ENCODE data around the gene UBA5. TPM values are rescaled to one million over a fixed set of nuclear protein-coding genes. Genes with fewer than 3 reads are reported as not detected.

UBA5 gene
- polyA plus RNA-seq, 1 donor (not counting 4 experiments of a cell fraction or from before 2014, with no cell fraction given) = 48.0 TPM

DNA sequence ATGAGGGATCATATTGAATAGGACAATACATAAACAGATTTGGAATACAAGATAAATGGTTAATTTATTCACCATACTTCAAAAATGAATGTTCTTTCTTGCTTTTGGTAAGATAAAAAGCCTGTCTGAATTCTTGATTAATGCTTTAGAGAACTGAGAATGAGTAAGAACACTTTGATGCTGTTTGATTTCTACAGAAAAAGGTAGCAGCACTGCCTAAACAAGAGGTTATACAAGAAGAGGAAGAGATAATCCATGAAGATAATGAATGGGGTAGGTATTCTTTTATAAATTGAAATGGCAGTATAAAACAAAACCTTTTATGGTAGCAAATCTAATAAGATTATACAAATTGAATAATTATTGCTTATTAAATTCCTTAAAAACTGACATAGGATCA, 15.3 kb downstream of the UBA5 start:
- H3K27me3 ChIP-seq (ENCODE audit: control insufficient read depth, extremely low read depth, insufficient read depth, low read length) = no peaks in the 10 kb centered on the region
- H3K4me2 ChIP-seq (ENCODE audit: control insufficient read depth, extremely low read depth, insufficient read depth, low read depth, low read length) = no peak overlapping the region
- no peaks in the 10 kb centered on the region for H3K9me3 ChIP-seq (ENCODE audit: control insufficient read depth, low read depth, low read length)
- no peaks in the 10 kb centered on the region for H3K9me1 ChIP-seq (ENCODE audit: control insufficient read depth, extremely low read depth, insufficient read depth, low read length)
- TF ChIP-seq, protein P1, sequence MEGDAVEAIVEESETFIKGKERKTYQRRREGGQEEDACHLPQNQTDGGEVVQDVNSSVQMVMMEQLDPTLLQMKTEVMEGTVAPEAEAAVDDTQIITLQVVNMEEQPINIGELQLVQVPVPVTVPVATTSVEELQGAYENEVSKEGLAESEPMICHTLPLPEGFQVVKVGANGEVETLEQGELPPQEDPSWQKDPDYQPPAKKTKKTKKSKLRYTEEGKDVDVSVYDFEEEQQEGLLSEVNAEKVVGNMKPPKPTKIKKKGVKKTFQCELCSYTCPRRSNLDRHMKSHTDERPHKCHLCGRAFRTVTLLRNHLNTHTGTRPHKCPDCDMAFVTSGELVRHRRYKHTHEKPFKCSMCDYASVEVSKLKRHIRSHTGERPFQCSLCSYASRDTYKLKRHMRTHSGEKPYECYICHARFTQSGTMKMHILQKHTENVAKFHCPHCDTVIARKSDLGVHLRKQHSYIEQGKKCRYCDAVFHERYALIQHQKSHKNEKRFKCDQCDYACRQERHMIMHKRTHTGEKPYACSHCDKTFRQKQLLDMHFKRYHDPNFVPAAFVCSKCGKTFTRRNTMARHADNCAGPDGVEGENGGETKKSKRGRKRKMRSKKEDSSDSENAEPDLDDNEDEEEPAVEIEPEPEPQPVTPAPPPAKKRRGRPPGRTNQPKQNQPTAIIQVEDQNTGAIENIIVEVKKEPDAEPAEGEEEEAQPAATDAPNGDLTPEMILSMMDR (optimal IDR thresholded peaks at IDR 0.05 in 1 of 3, IDR thresholded peaks at IDR 0.05 in 1 of 3, conservative IDR thresholded peaks at IDR 0.05 in 1 of 3; ENCODE audit: extremely low read depth in 1 of 3, insufficient read depth in 2 of 3, low read length in 3 of 3) = no peak
- no peak for TF ChIP-seq EZH2 (IDR thresholded peaks at IDR 0.05; ENCODE audit: low read length)
- DNase-seq (ENCODE audit: low read depth, low spot score) (no peak), FAIRE-seq (no peak)
- dilution Hi-C loops (cut with MboI; ENCODE audit: extremely low pct_ligation_motif_present, low sequenced_read_pairs) = no loop called here
- H3K27ac ChIP-seq (ENCODE audit: control insufficient read depth, insufficient read depth, low read length) = no peak overlapping the region
- no peak overlapping the region for H3K9ac ChIP-seq (ENCODE audit: control insufficient read depth, extremely low read depth, insufficient read depth, low read length)
- H4K20me1 ChIP-seq (ENCODE audit: control insufficient read depth, extremely low read depth, insufficient read depth, low read length) = no peaks in the 10 kb centered on the region
- no peaks in the 10 kb centered on the region for H3K4me1 ChIP-seq (ENCODE audit: control insufficient read depth, extremely low read depth, insufficient read depth, low read length)
- no peak overlapping the region for H3K4me3 ChIP-seq (ENCODE audit: control insufficient read depth in 2 of 3, extremely low read depth in 1 of 3, insufficient read depth in 2 of 3, low read depth in 1 of 3, low read length in 3 of 3)
- H2AFZ ChIP-seq (ENCODE audit: control insufficient read depth, low read length) = no peak overlapping the region
- H3K79me2 ChIP-seq (ENCODE audit: control insufficient read depth, insufficient read depth, low read length) = no peaks in the 10 kb centered on the region
- H3K36me3 ChIP-seq (ENCODE audit: control insufficient read depth in 2 of 2, extremely low read depth in 1 of 2, insufficient read depth in 2 of 2, low read length in 2 of 2) = peaks cover 4 to 15% of the 10 kb centered on the region in 2 experiments

DNA sequence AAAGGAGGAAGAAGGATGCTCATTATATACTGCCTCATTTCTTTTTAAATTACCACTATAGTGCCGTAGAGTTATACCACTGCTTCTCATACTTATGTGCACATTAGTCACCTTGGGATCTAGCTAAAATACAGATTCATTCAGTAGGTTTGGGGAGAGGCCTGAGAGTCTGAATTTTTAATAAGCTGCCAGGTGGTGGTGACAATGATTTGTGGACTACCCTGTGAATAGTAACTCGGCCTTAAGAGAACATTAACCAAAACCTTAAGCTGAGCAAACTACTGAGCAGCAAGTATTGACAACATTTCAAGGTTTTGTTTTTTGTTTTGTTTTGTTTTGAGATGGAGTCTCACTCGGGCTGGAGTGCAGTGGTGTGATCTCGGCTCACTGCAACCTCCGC, 19.8 kb downstream of the UBA5 start:
- H3K36me3 ChIP-seq (ENCODE audit: control insufficient read depth in 2 of 2, extremely low read depth in 1 of 2, insufficient read depth in 2 of 2, low read length in 2 of 2) = peaks cover 2 to 13% of the 10 kb centered on the region in 2 experiments

More for the DNA sequence above, 19.8 kb downstream of the UBA5 start:
- Histone ChIP-seq H3K79me2 (ENCODE audit: control insufficient read depth, insufficient read depth, low read length) (no peaks in the 10 kb centered on the region), H3K4me3 (ENCODE audit: control insufficient read depth in 2 of 3, extremely low read depth in 1 of 3, insufficient read depth in 2 of 3, low read depth in 1 of 3, low read length in 3 of 3) (no peak overlapping the region), H3K9me3 (ENCODE audit: control insufficient read depth, low read depth, low read length) (no peaks in the 10 kb centered on the region), H3K9me1 (ENCODE audit: control insufficient read depth, extremely low read depth, insufficient read depth, low read length) (no peaks in the 10 kb centered on the region), H3K4me1 (ENCODE audit: control insufficient read depth, extremely low read depth, insufficient read depth, low read length) (no peaks in the 10 kb centered on the region), H3K9ac (ENCODE audit: control insufficient read depth, extremely low read depth, insufficient read depth, low read length) (no peak overlapping the region), H3K4me2 (ENCODE audit: control insufficient read depth, extremely low read depth, insufficient read depth, low read depth, low read length) (no peak overlapping the region), H3K27ac (ENCODE audit: control insufficient read depth, insufficient read depth, low read length) (no peak overlapping the region), H4K20me1 (ENCODE audit: control insufficient read depth, extremely low read depth, insufficient read depth, low read length) (no peaks in the 10 kb centered on the region), H2AFZ (ENCODE audit: control insufficient read depth, low read length) (no peak overlapping the region), H3K27me3 (ENCODE audit: control insufficient read depth, extremely low read depth, insufficient read depth, low read length) (no peaks in the 10 kb centered on the region)
- dilution Hi-C loops (cut with MboI; ENCODE audit: extremely low pct_ligation_motif_present, low sequenced_read_pairs) = no loop called here
- no peak for TF ChIP-seq EZH2 (IDR thresholded peaks at IDR 0.05; ENCODE audit: low read length)
- TF ChIP-seq, protein P1 (optimal IDR thresholded peaks at IDR 0.05 in 1 of 3, IDR thresholded peaks at IDR 0.05 in 1 of 3, conservative IDR thresholded peaks at IDR 0.05 in 1 of 3; ENCODE audit: extremely low read depth in 1 of 3, insufficient read depth in 2 of 3, low read length in 3 of 3) = no peak
- DNase-seq (ENCODE audit: low read depth, low spot score) = no peak
- FAIRE-seq = no peak

Data from keratinocyte (primary cell).